ENCODE measurements around the gene LRMDA. TPM values are rescaled to one million over a fixed set of nuclear protein-coding genes. Genes with fewer than 3 reads are reported as not detected.

The LRMDA gene
- total RNA-seq, 2 donors from 2014 or later, result 9.6 to 12.6 TPM

GRCh38 chr10:76382381-76382851 is 951.0 kb downstream of the LRMDA start:
- intact Hi-C loops (cut with DNase I), result no loop called here
- TF ChIP-seq CTCF (IDR thresholded peaks at IDR 0.05) (no peak), POLR2AphosphoS5 (IDR thresholded peaks at IDR 0.05) (no peak), POLR2A (IDR thresholded peaks at IDR 0.05) (no peak)
- 40% methylated on average over 2 of the region's 2 CpGs for WGBS
- H3K27ac ChIP-seq, result no peak overlapping the region
- no peaks in the 10 kb centered on the region for H3K27me3 ChIP-seq (replicated peaks; ENCODE audit: insufficient read depth)
- no peaks in the 10 kb centered on the region for H3K4me1 ChIP-seq (replicated peaks)
- H3K4me3 ChIP-seq, result no peak overlapping the region
- no peak for DNase-seq (ENCODE audit: low spot score)
- H3K36me3 ChIP-seq, result no peaks in the 10 kb centered on the region
- H3K9me3 ChIP-seq, result no peaks in the 10 kb centered on the region

GRCh38 chr10:76388321-76389023 is 957.0 kb downstream of the LRMDA start:
- H3K4me1 ChIP-seq (replicated peaks), result no peaks in the 10 kb centered on the region
- TF ChIP-seq POLR2AphosphoS5 (IDR thresholded peaks at IDR 0.05), result no peak
- TF ChIP-seq CTCF (IDR thresholded peaks at IDR 0.05), result no peak
- TF ChIP-seq POLR2A (IDR thresholded peaks at IDR 0.05), result no peak
- H3K36me3 ChIP-seq, result no peaks in the 10 kb centered on the region
- no peak overlapping the region for H3K4me3 ChIP-seq
- H3K27ac ChIP-seq, result no peak overlapping the region
- no peaks in the 10 kb centered on the region for H3K27me3 ChIP-seq (replicated peaks; ENCODE audit: insufficient read depth)
- H3K9me3 ChIP-seq, result no peaks in the 10 kb centered on the region
- intact Hi-C loops (cut with DNase I), result no loop called here
- no peak for DNase-seq (ENCODE audit: low spot score)
- 74% methylated on average over 2 of the region's 2 CpGs for WGBS

GRCh38 chr10:76393875-76394706 is 962.7 kb downstream of the LRMDA start:
- WGBS, result 78% methylated on average over 3 of the region's 3 CpGs

GRCh38 chr10:76394707-76395042 is 963.3 kb downstream of the LRMDA start:
- intact Hi-C loops (cut with DNase I), result loop anchor here (5.0 kb wide), 2 partner anchors 62 to 142 kb away; no protein-coding TSS in a partner anchor
- Histone ChIP-seq H3K4me1 (replicated peaks) (peaks cover 7% of the 10 kb centered on the region), H3K9me3 (no peaks in the 10 kb centered on the region), H3K27ac (peak overlapping the region in 1 of 2 donors; percentile 44), H3K4me3 (no peak overlapping the region), H3K27me3 (replicated peaks; ENCODE audit: insufficient read depth) (no peaks in the 10 kb centered on the region), H3K36me3 (no peaks in the 10 kb centered on the region)
- TF ChIP-seq POLR2AphosphoS5 (IDR thresholded peaks at IDR 0.05) (no peak), POLR2A (IDR thresholded peaks at IDR 0.05) (no peak), CTCF (IDR thresholded peaks at IDR 0.05) (no peak)
- no peak for DNase-seq (ENCODE audit: low spot score)

More at GRCh38 chr10:76393875-76394706, 962.7 kb downstream of the LRMDA start:
- H3K36me3 ChIP-seq, result no peaks in the 10 kb centered on the region
- peak; percentile 80 for TF ChIP-seq POLR2AphosphoS5 (IDR thresholded peaks at IDR 0.05)
- TF ChIP-seq CTCF (IDR thresholded peaks at IDR 0.05), result no peak
- peak; percentile 38 for DNase-seq (ENCODE audit: low spot score)
- no peaks in the 10 kb centered on the region for H3K9me3 ChIP-seq
- H3K27me3 ChIP-seq (replicated peaks; ENCODE audit: insufficient read depth), result no peaks in the 10 kb centered on the region
- peak overlapping the region in 1 of 2 donors; percentile 44 for H3K27ac ChIP-seq
- H3K4me3 ChIP-seq, result no peak overlapping the region
- H3K4me1 ChIP-seq (replicated peaks), result peaks cover 7% of the 10 kb centered on the region
- intact Hi-C loops (cut with DNase I), result no loop called here
